Choroid plexus epithelial cell (primary cell): Measurements from ENCODE around the gene PEPD.
A peak's percentile ranks its signal among the peaks of the same experiment; 100 is the strongest.
"Not testable (repeated sequence)": the region's sequence is repeated elsewhere in the genome, so short reads cannot be mapped to it uniquely, and the experiment has no call there.

Experiments
- DNase-seq: peaks from one replicate; pipeline ENCODE4 v3.0.0-alpha.2; 2010; ENCODE audit warnings: low read depth
- H3K4me3 ChIP-seq: 2 replicates; pipeline ENCODE4 v1.5.1; 2011; ENCODE audit warnings: low read depth, mild to moderate bottlenecking, control low read depth, low read length, moderate library complexity
- TF ChIP-seq, protein P1 (sequence below): conservative IDR thresholded peaks from 2 replicates; pipeline ENCODE4 v1.5.1; 2011; ENCODE audit warnings: low read depth, mild to moderate bottlenecking, control low read depth, inconsistent platforms, low read length, moderate library complexity

The PEPD gene

GRCh38 chr19:33486936-33487811 lies 34.4 kb downstream of the PEPD start:
- DNase-seq = no peak
- TF ChIP-seq, protein P1, sequence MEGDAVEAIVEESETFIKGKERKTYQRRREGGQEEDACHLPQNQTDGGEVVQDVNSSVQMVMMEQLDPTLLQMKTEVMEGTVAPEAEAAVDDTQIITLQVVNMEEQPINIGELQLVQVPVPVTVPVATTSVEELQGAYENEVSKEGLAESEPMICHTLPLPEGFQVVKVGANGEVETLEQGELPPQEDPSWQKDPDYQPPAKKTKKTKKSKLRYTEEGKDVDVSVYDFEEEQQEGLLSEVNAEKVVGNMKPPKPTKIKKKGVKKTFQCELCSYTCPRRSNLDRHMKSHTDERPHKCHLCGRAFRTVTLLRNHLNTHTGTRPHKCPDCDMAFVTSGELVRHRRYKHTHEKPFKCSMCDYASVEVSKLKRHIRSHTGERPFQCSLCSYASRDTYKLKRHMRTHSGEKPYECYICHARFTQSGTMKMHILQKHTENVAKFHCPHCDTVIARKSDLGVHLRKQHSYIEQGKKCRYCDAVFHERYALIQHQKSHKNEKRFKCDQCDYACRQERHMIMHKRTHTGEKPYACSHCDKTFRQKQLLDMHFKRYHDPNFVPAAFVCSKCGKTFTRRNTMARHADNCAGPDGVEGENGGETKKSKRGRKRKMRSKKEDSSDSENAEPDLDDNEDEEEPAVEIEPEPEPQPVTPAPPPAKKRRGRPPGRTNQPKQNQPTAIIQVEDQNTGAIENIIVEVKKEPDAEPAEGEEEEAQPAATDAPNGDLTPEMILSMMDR = no peak
- no peak overlapping the region for H3K4me3 ChIP-seq

DNA sequence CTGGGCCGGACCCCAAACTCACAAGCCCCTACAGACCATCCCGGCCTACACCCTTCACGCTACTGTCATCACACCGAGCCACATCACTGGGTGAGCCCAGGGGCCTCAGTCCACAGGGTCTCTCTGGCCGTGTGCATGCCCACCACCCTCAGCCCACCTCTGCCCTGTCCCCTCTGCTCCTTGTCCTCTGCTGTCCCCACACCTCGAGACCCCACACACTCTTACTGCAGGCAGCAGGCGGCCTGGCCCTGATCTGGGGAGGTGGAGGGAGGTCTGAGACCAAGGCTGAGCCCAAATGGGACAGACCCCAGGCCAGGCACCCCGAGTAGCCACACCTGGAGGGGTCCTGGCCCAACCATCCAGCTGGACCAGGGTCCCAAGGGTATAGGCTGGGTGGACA lies 35.2 kb downstream of the PEPD start:
- H3K4me3 ChIP-seq = no peak overlapping the region
- DNase-seq = no peak
- TF ChIP-seq, protein P1 = no peak

DNA sequence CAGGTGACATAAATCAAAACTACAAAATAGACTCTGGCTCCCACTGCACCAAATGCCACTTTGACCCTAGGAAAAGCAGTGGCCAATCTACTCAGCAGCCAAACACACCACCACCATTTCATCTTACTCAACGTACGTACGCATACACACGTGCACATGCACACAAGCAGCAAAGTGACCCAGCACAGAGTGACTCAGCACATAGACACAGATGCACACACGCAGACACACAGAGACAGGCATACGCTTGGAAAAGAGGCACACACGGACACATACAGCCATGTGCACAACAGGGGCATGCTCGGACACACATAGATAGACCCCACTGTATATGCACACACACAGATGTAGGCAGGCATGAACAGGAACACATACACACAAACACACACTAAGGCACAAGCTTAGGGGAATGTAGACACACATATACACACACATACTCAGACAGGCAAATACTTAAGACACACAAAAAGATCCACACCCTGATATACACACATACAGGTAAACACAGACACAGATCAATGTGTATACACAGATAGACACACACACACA lies 37.3 kb downstream of the PEPD start:
- TF ChIP-seq, protein P1 = no peak
- no peak overlapping the region for H3K4me3 ChIP-seq
- DNase-seq = no peak

- no peak overlapping the region for H3K4me3 ChIP-seq
- DNase-seq = peak; percentile 5
- TF ChIP-seq, protein P1 = no peak
Observed at GRCh38 chr19:33482476-33482875, 39.1 kb downstream of the PEPD start.

DNA sequence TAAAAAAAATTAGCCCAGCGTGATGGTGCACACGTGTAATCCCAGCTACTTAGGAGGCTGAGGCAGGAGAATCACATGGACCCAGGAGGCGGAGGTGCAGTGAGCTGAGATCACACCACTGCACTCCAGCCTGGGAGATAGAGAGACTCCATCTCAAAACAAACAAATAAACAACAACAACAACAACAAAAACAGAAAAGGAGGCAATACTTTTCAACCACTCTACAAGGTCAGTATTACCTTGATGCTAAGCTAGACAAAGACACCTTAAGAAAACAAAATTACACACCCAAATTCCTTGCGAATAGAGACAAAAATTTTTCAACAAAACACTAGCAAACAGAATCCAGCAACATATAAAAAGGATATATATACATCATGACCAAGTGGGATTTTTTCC lies 39.7 kb downstream of the PEPD start:
- no peak for DNase-seq
- TF ChIP-seq, protein P1 = no peak
- H3K4me3 ChIP-seq = no peak overlapping the region

- H3K4me3 ChIP-seq, DNase-seq: not testable (repeated sequence)
Observed at GRCh38 chr19:33479570-33479969, 42.0 kb downstream of the PEPD start.

- TF ChIP-seq, protein P1 = no peak
- DNase-seq = no peak
- no peak overlapping the region for H3K4me3 ChIP-seq
Observed at GRCh38 chr19:33477781-33478180, 43.8 kb downstream of the PEPD start.
